Panc1 (cell line): ENCODE measurements around the gene CACFD1. TPM values are rescaled to one million over a fixed set of nuclear protein-coding genes. Genes with fewer than 3 reads are reported as not detected.

ENCODE experiments used
- ATAC-seq: fragments of 200-7000 bp; cut with Tn5 transposase; 2 replicates; pipeline ENCODE4 v1.9.1; 2020; ENCODE audit warnings: mild to moderate bottlenecking, moderate library complexity
- BruUV-seq: library from RNA; stranded (reverse); fragments of 400-500 nt; replicated peaks from 2 replicates; lab custom pipeline; 2021; lab: Mats Ljungman, UMichigan
- CTCF ChIA-PET: fragments of 300-600 bp; sonication (Branson Sonifier 250); formaldehyde crosslinking; loops from one replicate; lab custom pipeline; 2022; ENCODE audit warnings: antibody characterized with exemption; lab: Charles Lee
- POLR2A ChIA-PET: fragments of 300-600 bp; sonication (Branson Sonifier 250); formaldehyde crosslinking; loops from one replicate; lab custom pipeline; 2022; ENCODE audit warnings: antibody characterized with exemption; lab: Charles Lee
- DNase-seq: peaks from one replicate; pipeline ENCODE4 v3.0.0-alpha.2; 2010; ENCODE audit warnings: low read depth, low spot score
- H3K27ac ChIP-seq: 2 replicates; pipeline ENCODE4 v1.5.1; 2011; ENCODE audit warnings: mild to moderate bottlenecking, low read length, inconsistent platforms
- H3K27me3 ChIP-seq: fragments of 200-500 bp; sonication (Bioruptor generic); 2 replicates; pipeline ENCODE4 v1.6.0; 2014; ENCODE audit warnings: low read length, inconsistent platforms; ENCODE audit not compliant: control insufficient read depth, insufficient read depth
- H3K36me3 ChIP-seq: fragments of 200-500 bp; sonication (Bioruptor generic); 2 replicates; pipeline ENCODE4 v1.5.1; 2014; ENCODE audit warnings: inconsistent platforms, mild to moderate bottlenecking, low read length, moderate library complexity; ENCODE audit not compliant: control insufficient read depth, insufficient read depth
- H3K4me1 ChIP-seq: 2 replicates; pipeline ENCODE4 v1.5.1; 2011; ENCODE audit warnings: inconsistent platforms, mild to moderate bottlenecking, low read length, moderate library complexity; ENCODE audit not compliant: control insufficient read depth, insufficient read depth
- H3K4me3 ChIP-seq, 2 experiments: 2 replicates each; pipeline ENCODE4 v1.5.1; 2011 to 2012; ENCODE audit warnings: low read depth in 2 of 2, low read length in 2 of 2, mild to moderate bottlenecking in 2 of 2, inconsistent platforms in 1 of 2, moderate library complexity in 1 of 2
- H3K9me3 ChIP-seq: fragments of 200-500 bp; sonication (Bioruptor generic); 2 replicates; pipeline ENCODE4 v1.5.1; 2014; ENCODE audit warnings: low read depth, mild to moderate bottlenecking, inconsistent platforms, low read length, moderate library complexity; ENCODE audit not compliant: control insufficient read depth, insufficient read depth
- POLR2AphosphoS5 ChIP-seq: IDR thresholded peaks from 2 replicates; pipeline ENCODE4 v1.6.1; 2012; ENCODE audit warnings: mild to moderate bottlenecking, low read depth, low read length, moderate library complexity
- SIN3A ChIP-seq: IDR thresholded peaks from 2 replicates; pipeline ENCODE4 v1.6.1; 2012; ENCODE audit warnings: low read depth, mild to moderate bottlenecking, low read length, moderate library complexity, borderline replicate concordance; ENCODE audit not compliant: insufficient read depth
- TCF7L2 ChIP-seq: IDR thresholded peaks from 2 replicates; pipeline ENCODE4 v1.6.1; 2011; ENCODE audit warnings: mild to moderate bottlenecking, low read depth, low read length, inconsistent platforms
- in situ Hi-C: cut with HindIII; loops from 2 replicates; pipeline ENCODE4 v1.10.0; 2016; ENCODE audit warnings: low sequenced_read_pairs, low pct_unique_long_range_greater_than_20kb
- intact Hi-C: fragments of 100-400 bp; cut with micrococcal nuclease; formaldehyde crosslinking; loops from one replicate; pipeline ENCODE4 v1.10.0; 2022; ENCODE audit not compliant: unreplicated experiment
- total RNA-seq: library from RNA; stranded (reverse); gene quantifications from one replicate; pipeline ENCODE4 v1.2.1, GENCODE V29; 2021; ENCODE audit not compliant: unreplicated experiment
- TF ChIP-seq, protein P1 (sequence below), 2 experiments: IDR thresholded peaks; 2 replicates each; pipeline ENCODE4 v1.6.1; 2011 to 2012; ENCODE audit warnings: low read depth in 2 of 2, control low read depth in 1 of 2, low read length in 1 of 2, mild to moderate bottlenecking in 1 of 2, moderate library complexity in 1 of 2; ENCODE audit not compliant: insufficient read depth in 1 of 2
- TF ChIP-seq, protein P2 (sequence below): fragments of 450-650 bp; IDR thresholded peaks from 2 replicates; pipeline ENCODE4 v1.5.1; 2017; ENCODE audit warnings: mild to moderate bottlenecking

Gene CACFD1
- total RNA-seq, 1 experiment from 2014 or later: 13.9 TPM

DNA sequence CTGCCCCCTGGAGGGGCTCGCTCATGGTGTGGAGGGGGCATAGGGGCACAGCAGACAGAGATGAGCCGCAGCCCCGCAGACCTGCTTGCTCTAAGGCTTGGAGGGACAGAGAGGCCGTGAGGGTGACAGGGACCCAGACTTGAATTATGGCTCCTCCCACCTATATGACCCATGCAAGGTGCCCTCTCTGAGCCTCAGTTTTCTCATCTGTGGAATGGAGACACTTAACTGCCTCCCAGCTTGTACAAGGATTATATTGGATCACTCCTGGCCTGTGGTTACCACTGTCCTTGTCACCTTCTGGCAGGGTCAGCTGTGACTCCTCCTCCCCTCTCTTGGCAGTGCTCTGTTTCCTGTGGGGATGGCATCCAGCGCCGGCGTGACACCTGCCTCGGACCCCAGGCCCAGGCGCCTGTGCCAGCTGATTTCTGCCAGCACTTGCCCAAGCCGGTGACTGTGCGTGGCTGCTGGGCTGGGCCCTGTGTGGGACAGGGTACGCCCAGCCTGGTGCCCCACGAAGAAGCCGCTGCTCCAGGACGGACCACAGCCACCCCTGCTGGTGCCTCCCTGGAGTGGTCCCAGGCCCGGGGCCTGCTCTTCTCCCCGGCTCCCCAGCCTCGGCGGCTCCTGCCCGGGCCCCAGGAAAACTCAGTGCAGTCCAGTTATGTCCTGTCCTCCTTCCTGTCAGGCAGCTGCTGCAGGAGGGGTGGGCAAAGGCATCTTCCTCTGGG lies 4.7 kb upstream of the CACFD1 start:
- Histone ChIP-seq H3K27ac (no peak overlapping the region), H3K9me3 (no peaks in the 10 kb centered on the region), H3K4me1 (peaks cover 5% of the 10 kb centered on the region), H3K27me3 (no peaks in the 10 kb centered on the region), H3K36me3 (no peaks in the 10 kb centered on the region), H3K4me3 (no peak overlapping the region)
- no TSS peak for BruUV-seq
- TF ChIP-seq POLR2AphosphoS5: no peak
- no peak for TF ChIP-seq TCF7L2
- TF ChIP-seq, protein P1, sequence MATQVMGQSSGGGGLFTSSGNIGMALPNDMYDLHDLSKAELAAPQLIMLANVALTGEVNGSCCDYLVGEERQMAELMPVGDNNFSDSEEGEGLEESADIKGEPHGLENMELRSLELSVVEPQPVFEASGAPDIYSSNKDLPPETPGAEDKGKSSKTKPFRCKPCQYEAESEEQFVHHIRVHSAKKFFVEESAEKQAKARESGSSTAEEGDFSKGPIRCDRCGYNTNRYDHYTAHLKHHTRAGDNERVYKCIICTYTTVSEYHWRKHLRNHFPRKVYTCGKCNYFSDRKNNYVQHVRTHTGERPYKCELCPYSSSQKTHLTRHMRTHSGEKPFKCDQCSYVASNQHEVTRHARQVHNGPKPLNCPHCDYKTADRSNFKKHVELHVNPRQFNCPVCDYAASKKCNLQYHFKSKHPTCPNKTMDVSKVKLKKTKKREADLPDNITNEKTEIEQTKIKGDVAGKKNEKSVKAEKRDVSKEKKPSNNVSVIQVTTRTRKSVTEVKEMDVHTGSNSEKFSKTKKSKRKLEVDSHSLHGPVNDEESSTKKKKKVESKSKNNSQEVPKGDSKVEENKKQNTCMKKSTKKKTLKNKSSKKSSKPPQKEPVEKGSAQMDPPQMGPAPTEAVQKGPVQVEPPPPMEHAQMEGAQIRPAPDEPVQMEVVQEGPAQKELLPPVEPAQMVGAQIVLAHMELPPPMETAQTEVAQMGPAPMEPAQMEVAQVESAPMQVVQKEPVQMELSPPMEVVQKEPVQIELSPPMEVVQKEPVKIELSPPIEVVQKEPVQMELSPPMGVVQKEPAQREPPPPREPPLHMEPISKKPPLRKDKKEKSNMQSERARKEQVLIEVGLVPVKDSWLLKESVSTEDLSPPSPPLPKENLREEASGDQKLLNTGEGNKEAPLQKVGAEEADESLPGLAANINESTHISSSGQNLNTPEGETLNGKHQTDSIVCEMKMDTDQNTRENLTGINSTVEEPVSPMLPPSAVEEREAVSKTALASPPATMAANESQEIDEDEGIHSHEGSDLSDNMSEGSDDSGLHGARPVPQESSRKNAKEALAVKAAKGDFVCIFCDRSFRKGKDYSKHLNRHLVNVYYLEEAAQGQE (IDR thresholded peaks at IDR 0.05; ENCODE audit: insufficient read depth in 1 of 2, low read depth in 2 of 2, low read length in 1 of 2): no peak
- no peak for TF ChIP-seq SIN3A
- TF ChIP-seq, protein P2, sequence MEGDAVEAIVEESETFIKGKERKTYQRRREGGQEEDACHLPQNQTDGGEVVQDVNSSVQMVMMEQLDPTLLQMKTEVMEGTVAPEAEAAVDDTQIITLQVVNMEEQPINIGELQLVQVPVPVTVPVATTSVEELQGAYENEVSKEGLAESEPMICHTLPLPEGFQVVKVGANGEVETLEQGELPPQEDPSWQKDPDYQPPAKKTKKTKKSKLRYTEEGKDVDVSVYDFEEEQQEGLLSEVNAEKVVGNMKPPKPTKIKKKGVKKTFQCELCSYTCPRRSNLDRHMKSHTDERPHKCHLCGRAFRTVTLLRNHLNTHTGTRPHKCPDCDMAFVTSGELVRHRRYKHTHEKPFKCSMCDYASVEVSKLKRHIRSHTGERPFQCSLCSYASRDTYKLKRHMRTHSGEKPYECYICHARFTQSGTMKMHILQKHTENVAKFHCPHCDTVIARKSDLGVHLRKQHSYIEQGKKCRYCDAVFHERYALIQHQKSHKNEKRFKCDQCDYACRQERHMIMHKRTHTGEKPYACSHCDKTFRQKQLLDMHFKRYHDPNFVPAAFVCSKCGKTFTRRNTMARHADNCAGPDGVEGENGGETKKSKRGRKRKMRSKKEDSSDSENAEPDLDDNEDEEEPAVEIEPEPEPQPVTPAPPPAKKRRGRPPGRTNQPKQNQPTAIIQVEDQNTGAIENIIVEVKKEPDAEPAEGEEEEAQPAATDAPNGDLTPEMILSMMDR: no peak
- in situ Hi-C loops (no loop called here), intact Hi-C loops (no loop called here)
- CTCF ChIA-PET: no interaction called here
- POLR2A ChIA-PET: no interaction called here
- DNase-seq (no peak), ATAC-seq (no peak)

DNA sequence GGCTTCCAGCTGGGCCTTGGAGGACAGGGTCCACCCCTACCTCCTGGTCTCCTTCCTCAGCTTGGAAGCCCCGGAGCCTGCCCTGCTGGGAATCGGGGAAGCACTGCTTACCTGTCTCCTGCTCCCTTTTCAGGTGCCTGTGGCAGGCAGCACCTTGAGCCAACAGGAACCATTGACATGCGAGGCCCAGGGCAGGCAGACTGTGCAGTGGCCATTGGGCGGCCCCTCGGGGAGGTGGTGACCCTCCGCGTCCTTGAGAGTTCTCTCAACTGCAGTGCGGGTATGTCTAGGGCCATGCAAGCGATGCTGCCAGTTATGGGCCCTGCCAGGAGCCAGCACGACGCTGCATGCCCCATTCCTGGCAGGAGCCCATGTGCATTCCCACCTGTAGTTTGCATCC lies 3.8 kb upstream of the CACFD1 start:
- no peak for DNase-seq
- no peaks in the 10 kb centered on the region for H3K36me3 ChIP-seq
- no TSS peak for BruUV-seq
- ChIA-PET POLR2A (no interaction called here), CTCF (no interaction called here)
- H3K27me3 ChIP-seq: no peaks in the 10 kb centered on the region
- H3K4me1 ChIP-seq: peaks cover 7% of the 10 kb centered on the region
- H3K27ac ChIP-seq: no peak overlapping the region
- intact Hi-C loops: no loop called here
- no peak for ATAC-seq
- in situ Hi-C loops: no loop called here
- H3K4me3 ChIP-seq: no peak overlapping the region
- TF ChIP-seq, protein P2: no peak
- TF ChIP-seq SIN3A (no peak), TCF7L2 (no peak), POLR2AphosphoS5 (no peak)
- TF ChIP-seq, protein P1 (IDR thresholded peaks at IDR 0.05; ENCODE audit: insufficient read depth in 1 of 2, low read depth in 2 of 2, low read length in 1 of 2): no peak
- H3K9me3 ChIP-seq: no peaks in the 10 kb centered on the region
